ENCODE measurements around the gene HDDC2. TPM values are rescaled to one million over a fixed set of nuclear protein-coding genes. Genes with fewer than 3 reads are reported as not detected.

Gene HDDC2
- total and polyA plus RNA-seq, 2 experiments from 2014 or later: 55.1 to 83.2 TPM

DNA sequence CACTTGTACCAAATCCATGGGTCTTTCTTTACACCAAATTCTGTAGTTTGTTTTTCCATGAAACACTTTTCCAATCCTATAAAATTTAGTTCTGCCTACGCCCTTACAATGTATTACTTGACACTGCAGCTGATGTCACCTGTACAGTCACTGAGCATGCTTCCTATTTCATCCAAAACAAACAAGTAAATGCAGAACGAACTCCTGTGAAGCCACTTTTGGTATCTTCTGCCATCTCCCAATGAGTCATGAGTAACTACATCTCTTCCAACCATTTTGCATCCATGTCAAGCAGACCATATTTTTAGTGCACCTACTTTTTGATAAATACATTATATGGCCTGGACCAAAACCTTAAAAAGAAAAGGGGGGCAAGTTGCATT, 42.4 kb downstream of the HDDC2 start:
- Histone ChIP-seq H3K4me2 (ENCODE audit: unreplicated experiment) (no peak overlapping the region), H3K9ac (no peak overlapping the region), H3K79me2 (ENCODE audit: insufficient read depth) (no peaks in the 10 kb centered on the region), H4K20me1 (ENCODE audit: insufficient read depth) (no peaks in the 10 kb centered on the region), H3F3A (ENCODE audit: insufficient read depth) (peaks cover 25% of the 10 kb centered on the region; the same call in 1 of the 2 replicates), H3K9me3 (ENCODE audit: low read depth) (no peaks in the 10 kb centered on the region), H3K27me3 (replicated peaks; ENCODE audit: insufficient read depth) (no peaks in the 10 kb centered on the region), H3K9me2 (ENCODE audit: insufficient read depth) (0 out of 2 replicates have a peak, but pooled peaks cover 3% of the 10 kb centered on the region), H3K36me3 (ENCODE audit: low read depth) (no peaks in the 10 kb centered on the region), H2AFZ (no peak overlapping the region), H3K4me3 (no peak overlapping the region), H3K4me1 (ENCODE audit: insufficient read depth) (peaks cover 18% of the 10 kb centered on the region), H3K27ac (no peak overlapping the region)
- DNase-seq: peak; percentile 13
- TF ChIP-seq EZH2phosphoT487 (IDR thresholded peaks at IDR 0.05; ENCODE audit: insufficient read depth, low read depth) (no peak), EZH2 (IDR thresholded peaks at IDR 0.05; ENCODE audit: insufficient read depth, poor library complexity, severe bottlenecking) (no peak)
- in situ Hi-C loops (cut with MboI): no loop called here
- WGBS, 2 experiments (ENCODE audit: low coverage in 1 of 2, low lambda C conversion rate in 2 of 2, missing lambda C conversion rate in 2 of 2): 48 to 58% methylated on average over 2 of the region's 2 CpGs

DNA sequence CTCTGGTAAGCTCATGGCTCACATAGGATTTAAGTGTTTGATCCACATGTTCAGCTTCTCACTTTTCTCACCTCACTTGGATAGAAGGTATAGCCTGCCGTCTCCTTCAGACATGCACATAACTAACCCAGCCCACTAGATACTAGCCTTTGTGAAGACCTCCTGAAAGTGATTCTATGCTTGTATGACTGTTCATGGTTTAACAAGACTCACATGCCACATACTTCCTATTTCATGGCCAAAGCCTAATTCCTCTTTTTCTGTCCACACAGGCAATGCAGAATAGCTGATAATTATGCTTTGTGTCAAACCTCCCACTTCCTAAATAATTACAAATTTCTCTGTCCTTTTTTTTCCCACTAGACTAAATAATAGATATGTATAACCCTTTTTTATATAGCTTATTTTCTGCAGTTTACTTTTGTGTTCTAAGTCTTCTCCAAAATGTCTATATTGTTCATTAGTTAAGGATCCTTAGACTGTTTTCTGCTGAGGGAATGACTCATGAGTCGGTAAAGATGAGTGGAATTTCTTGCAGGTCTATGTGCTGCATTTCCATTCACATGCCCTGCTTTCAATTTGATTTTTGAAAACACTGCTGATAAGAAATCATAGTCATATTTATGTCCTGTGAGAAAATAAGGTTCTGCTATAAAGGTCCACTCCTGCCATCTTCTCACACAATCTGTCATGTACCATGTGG, 43.0 kb downstream of the HDDC2 start:
- TF ChIP-seq EZH2 (IDR thresholded peaks at IDR 0.05; ENCODE audit: insufficient read depth, poor library complexity, severe bottlenecking): no peak
- no peak for TF ChIP-seq EZH2phosphoT487 (IDR thresholded peaks at IDR 0.05; ENCODE audit: insufficient read depth, low read depth)
- H3K79me2 ChIP-seq (ENCODE audit: insufficient read depth): no peaks in the 10 kb centered on the region
- H3K9me3 ChIP-seq (ENCODE audit: low read depth): no peaks in the 10 kb centered on the region
- H3K9me2 ChIP-seq (ENCODE audit: insufficient read depth): 0 out of 2 replicates have a peak, but pooled peaks cover 3% of the 10 kb centered on the region
- H3K9ac ChIP-seq: no peak overlapping the region
- H3K27me3 ChIP-seq (replicated peaks; ENCODE audit: insufficient read depth): no peaks in the 10 kb centered on the region
- no peak overlapping the region for H2AFZ ChIP-seq
- H3K36me3 ChIP-seq (ENCODE audit: low read depth): no peaks in the 10 kb centered on the region
- peaks cover 18% of the 10 kb centered on the region for H3K4me1 ChIP-seq (ENCODE audit: insufficient read depth)
- H3F3A ChIP-seq (ENCODE audit: insufficient read depth): peaks cover 25% of the 10 kb centered on the region; the same call in 1 of the 2 replicates
- 86 to 89% methylated on average over 2 of the region's 2 CpGs for WGBS, 2 experiments (ENCODE audit: low coverage in 1 of 2, low lambda C conversion rate in 2 of 2, missing lambda C conversion rate in 2 of 2)
- H4K20me1 ChIP-seq (ENCODE audit: insufficient read depth): no peaks in the 10 kb centered on the region
- no peak overlapping the region for H3K4me2 ChIP-seq (ENCODE audit: unreplicated experiment)
- in situ Hi-C loops (cut with MboI): no loop called here
- H3K4me3 ChIP-seq: no peak overlapping the region
- H3K27ac ChIP-seq: no peak overlapping the region
- no peak for DNase-seq

DNA sequence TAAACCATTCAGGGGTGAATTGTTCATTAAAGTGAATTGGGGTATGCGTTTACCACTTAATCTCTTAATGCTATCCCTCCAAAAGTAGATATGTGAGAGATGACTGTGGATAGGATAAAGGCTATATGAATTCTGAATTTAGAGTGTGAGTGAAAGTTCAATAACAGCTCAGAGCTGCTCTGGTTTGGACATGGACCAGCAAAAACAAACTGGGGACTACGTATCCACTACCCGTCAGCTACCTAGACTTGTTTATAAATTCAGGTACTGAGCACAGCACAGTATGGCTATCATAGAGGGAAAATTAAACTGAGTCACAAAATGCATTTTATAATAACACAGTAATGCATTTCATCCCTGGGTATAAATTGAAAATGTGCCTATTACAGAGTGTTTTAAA, 44.4 kb downstream of the HDDC2 start:
- Histone ChIP-seq H3K9me2 (ENCODE audit: insufficient read depth) (0 out of 2 replicates have a peak, but pooled peaks cover 3% of the 10 kb centered on the region), H3K9me3 (ENCODE audit: low read depth) (no peaks in the 10 kb centered on the region), H3K36me3 (ENCODE audit: low read depth) (no peaks in the 10 kb centered on the region), H3K4me1 (ENCODE audit: insufficient read depth) (peaks cover 20% of the 10 kb centered on the region), H3K79me2 (ENCODE audit: insufficient read depth) (no peaks in the 10 kb centered on the region), H4K20me1 (ENCODE audit: insufficient read depth) (no peaks in the 10 kb centered on the region), H3K9ac (no peak overlapping the region), H3K4me3 (no peak overlapping the region), H3K4me2 (ENCODE audit: unreplicated experiment) (no peak overlapping the region), H2AFZ (no peak overlapping the region), H3K27me3 (replicated peaks; ENCODE audit: insufficient read depth) (no peaks in the 10 kb centered on the region), H3F3A (ENCODE audit: insufficient read depth) (peaks cover 14% of the 10 kb centered on the region; the same call in 1 of the 2 replicates), H3K27ac (no peak overlapping the region)
- in situ Hi-C loops (cut with MboI): no loop called here
- TF ChIP-seq EZH2phosphoT487 (IDR thresholded peaks at IDR 0.05; ENCODE audit: insufficient read depth, low read depth) (no peak), EZH2 (IDR thresholded peaks at IDR 0.05; ENCODE audit: insufficient read depth, poor library complexity, severe bottlenecking) (no peak)
- 97 to 98% methylated on average over 3 of the region's 3 CpGs for WGBS, 2 experiments (ENCODE audit: low coverage in 1 of 2, low lambda C conversion rate in 2 of 2, missing lambda C conversion rate in 2 of 2)
- DNase-seq: no peak

DNA sequence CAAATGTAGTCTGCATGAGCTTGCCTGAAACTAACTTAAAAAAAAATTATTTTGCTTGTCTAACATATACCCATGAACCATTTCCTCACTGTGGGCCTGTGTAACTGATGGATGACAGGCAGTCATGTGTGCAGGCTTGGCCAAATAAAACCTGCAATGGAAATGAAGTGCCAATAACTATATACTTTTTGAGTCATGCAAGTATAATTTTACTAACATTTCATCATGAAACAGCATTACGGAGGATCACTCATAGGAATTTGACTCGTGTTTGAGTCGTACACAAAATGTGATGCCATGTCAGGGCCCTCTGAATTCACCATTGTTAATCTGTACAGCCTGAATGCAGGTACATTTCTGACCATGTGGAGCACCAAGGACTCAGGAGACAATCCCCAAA, 46.6 kb downstream of the HDDC2 start:
- 50 to 56% methylated on average over 3 of the region's 3 CpGs for WGBS, 2 experiments (ENCODE audit: low coverage in 1 of 2, low lambda C conversion rate in 2 of 2, missing lambda C conversion rate in 2 of 2)
- Histone ChIP-seq H3K4me1 (ENCODE audit: insufficient read depth) (peaks cover 19% of the 10 kb centered on the region), H4K20me1 (ENCODE audit: insufficient read depth) (no peaks in the 10 kb centered on the region), H3K79me2 (ENCODE audit: insufficient read depth) (no peaks in the 10 kb centered on the region), H3F3A (ENCODE audit: insufficient read depth) (no peaks in the 10 kb centered on the region), H2AFZ (no peak overlapping the region), H3K36me3 (ENCODE audit: low read depth) (no peaks in the 10 kb centered on the region), H3K4me3 (no peak overlapping the region), H3K27me3 (replicated peaks; ENCODE audit: insufficient read depth) (no peaks in the 10 kb centered on the region), H3K9me2 (ENCODE audit: insufficient read depth) (0 out of 2 replicates have a peak, but pooled peaks cover 3% of the 10 kb centered on the region), H3K9ac (no peak overlapping the region), H3K27ac (no peak overlapping the region), H3K9me3 (ENCODE audit: low read depth) (no peaks in the 10 kb centered on the region), H3K4me2 (ENCODE audit: unreplicated experiment) (no peak overlapping the region)
- TF ChIP-seq EZH2 (IDR thresholded peaks at IDR 0.05; ENCODE audit: insufficient read depth, poor library complexity, severe bottlenecking): no peak
- TF ChIP-seq EZH2phosphoT487 (IDR thresholded peaks at IDR 0.05; ENCODE audit: insufficient read depth, low read depth): no peak
- in situ Hi-C loops (cut with MboI): no loop called here
- peak; percentile 29 for DNase-seq

Data from GM23248 (cell line).